Upper lobe of left lung (tissue), 4 donors: ENCODE measurements around the gene NDRG2.

Experiments used
- CTCF ChIP-seq, 6 experiments: fragments of 450-650 bp in 4 of 6; fragments of 200-600 bp in 2 of 6; sonication (generic) in 2 of 6; IDR thresholded peaks; one replicate each; pipeline ENCODE4 v1.5.1; 2016 to 2019; ENCODE audit warnings: antibody characterized with exemption in 6 of 6
- EP300 ChIP-seq, 4 donors: sonication (generic); formaldehyde crosslinking; IDR thresholded peaks; one replicate each; pipeline ENCODE4 v1.5.1; 2017; ENCODE audit warnings: antibody characterized with exemption in 4 of 4, control low read depth in 2 of 4
- POLR2A ChIP-seq, 4 donors: fragments of 450-650 bp; IDR thresholded peaks; one replicate each; pipeline ENCODE4 v1.5.1; 2016 to 2017; ENCODE audit warnings: antibody characterized with exemption in 4 of 4, mild to moderate bottlenecking in 2 of 4
- POLR2AphosphoS5 ChIP-seq, 2 donors: sonication (generic); formaldehyde crosslinking; IDR thresholded peaks; one replicate each; pipeline ENCODE4 v1.5.1; 2017; ENCODE audit warnings: antibody characterized with exemption in 2 of 2

- no peak for TF ChIP-seq POLR2AphosphoS5 (IDR thresholded peaks at IDR 0.05)
- no peak for TF ChIP-seq CTCF (IDR thresholded peaks at IDR 0.05)
- TF ChIP-seq POLR2A (IDR thresholded peaks at IDR 0.05) = no peak
- TF ChIP-seq EP300 (IDR thresholded peaks at IDR 0.05) = no peak
Measured at GRCh38 chr14:20969336-20969735, 55.5 kb downstream of the NDRG2 start.
